Neural cell (in vitro differentiated cells): ENCODE results near the gene CDC5L. TPM values are rescaled to one million over a fixed set of nuclear protein-coding genes. Genes with fewer than 3 reads are reported as not detected.

Experiments
- H2AFZ ChIP-seq: fragments of 200-600, 300-800 bp; sonication (generic), shearing (Covaris generic); 2 replicates; pipeline ENCODE4 v1.6.0; 2014; ENCODE audit warnings: low read depth, mild to moderate bottlenecking, antibody characterized with exemption, low read length, moderate library complexity
- H3F3A ChIP-seq: fragments of 200-600 bp; shearing (Covaris generic); 2 replicates; pipeline ENCODE4 v1.6.1; 2016; ENCODE audit warnings: mild to moderate bottlenecking, moderate library complexity, mixed read lengths, antibody characterized with exemption, low read length; ENCODE audit not compliant: insufficient read depth, poor library complexity, severe bottlenecking
- H3K27ac ChIP-seq: fragments of 200-600, 300-800 bp; sonication (generic), shearing (Covaris generic); 2 replicates; pipeline ENCODE4 v1.5.1; 2014; ENCODE audit warnings: mild to moderate bottlenecking, low read length, moderate library complexity
- H3K27me3 ChIP-seq: fragments of 300-800, 200-600 bp; sonication (generic), shearing (Covaris generic); 2 replicates; pipeline ENCODE4 v1.6.0; 2014; ENCODE audit warnings: mild to moderate bottlenecking, low read depth, low read length, moderate library complexity; ENCODE audit not compliant: insufficient read depth
- H3K36me3 ChIP-seq: fragments of 300-800, 200-600 bp; sonication (generic), shearing (Covaris generic); 2 replicates; pipeline ENCODE4 v1.5.1; 2014; ENCODE audit warnings: mild to moderate bottlenecking, antibody characterized with exemption, low read length, moderate library complexity; ENCODE audit not compliant: insufficient read depth
- H3K4me2 ChIP-seq: fragments of 300-800, 200-600 bp; sonication (generic), shearing (Covaris generic); 2 replicates; pipeline ENCODE4 v1.6.0; 2014; ENCODE audit warnings: mild to moderate bottlenecking, low read length
- H3K4me3 ChIP-seq: fragments of 300-800, 200-600 bp; sonication (generic), shearing (Covaris generic); 2 replicates; pipeline ENCODE4 v1.5.1; 2014; ENCODE audit warnings: mild to moderate bottlenecking, low read length, moderate library complexity
- H3K79me2 ChIP-seq: fragments of 200-600 bp; shearing (Covaris generic); replicated peaks from 2 replicates; pipeline ENCODE4 v1.6.0; 2014; ENCODE audit warnings: mild to moderate bottlenecking, low read length, moderate library complexity; ENCODE audit not compliant: insufficient read depth
- H3K9ac ChIP-seq: fragments of 300-800, 200-600 bp; sonication (generic), shearing (Covaris generic); 2 replicates; pipeline ENCODE4 v1.6.1; 2016; ENCODE audit warnings: mild to moderate bottlenecking, low read length, mixed read lengths
- H3K9me2 ChIP-seq: fragments of 200-600 bp; shearing (Covaris generic); 2 replicates; pipeline ENCODE4 v1.6.1; 2016; ENCODE audit warnings: mild to moderate bottlenecking, low read length, mixed read lengths; ENCODE audit not compliant: insufficient read depth
- H3K9me3 ChIP-seq: fragments of 200-600, 300-800 bp; sonication (generic), shearing (Covaris generic); 2 replicates; pipeline ENCODE4 v1.6.1; 2016; ENCODE audit warnings: mild to moderate bottlenecking, mixed run types, low read length, moderate library complexity, mixed read lengths
- H4K20me1 ChIP-seq: fragments of 200-600 bp; shearing (Covaris generic); 2 replicates; pipeline ENCODE4 v1.6.1; 2016; ENCODE audit warnings: mild to moderate bottlenecking, mixed run types; ENCODE audit not compliant: insufficient read depth
- CTCF ChIP-seq: fragments of 450-650 bp; IDR thresholded peaks from 2 replicates; pipeline ENCODE4 v1.5.1; 2014; ENCODE audit warnings: antibody characterized with exemption, mild to moderate bottlenecking, moderate library complexity; ENCODE audit not compliant: poor library complexity, severe bottlenecking
- EP300 ChIP-seq: fragments of 450-650 bp; conservative IDR thresholded peaks from 2 replicates; pipeline ENCODE4 v1.6.1; 2014; ENCODE audit warnings: antibody characterized with exemption, mild to moderate bottlenecking, moderate library complexity; ENCODE audit not compliant: poor library complexity, severe bottlenecking
- EZH2 ChIP-seq: fragments of 200-600, 300-800 bp; shearing (Covaris generic), sonication (generic); IDR thresholded peaks from 2 replicates; pipeline ENCODE4 v1.6.1; 2014; ENCODE audit warnings: antibody characterized with exemption, low read length, borderline replicate concordance, mild to moderate bottlenecking; ENCODE audit not compliant: insufficient read depth, poor library complexity, severe bottlenecking
- MXI1 ChIP-seq: fragments of 450-650 bp; conservative IDR thresholded peaks from 2 replicates; pipeline ENCODE4 v1.6.1; 2014; ENCODE audit warnings: antibody characterized with exemption, mild to moderate bottlenecking; ENCODE audit not compliant: poor library complexity, severe bottlenecking
- POLR2AphosphoS5 ChIP-seq: IDR thresholded peaks from 2 replicates; pipeline ENCODE4 v1.6.1; 2012
- RAD21 ChIP-seq: fragments of 450-650 bp; conservative IDR thresholded peaks from 2 replicates; pipeline ENCODE4 v1.6.1; 2014; ENCODE audit warnings: antibody characterized with exemption, mild to moderate bottlenecking, moderate library complexity
- REST ChIP-seq: IDR thresholded peaks from 2 replicates; pipeline ENCODE4 v1.6.1; 2012; ENCODE audit warnings: borderline replicate concordance
- SMC3 ChIP-seq: fragments of 450-650 bp; conservative IDR thresholded peaks from 2 replicates; pipeline ENCODE4 v1.6.1; 2014; ENCODE audit warnings: antibody characterized with exemption, mild to moderate bottlenecking, moderate library complexity; ENCODE audit not compliant: poor library complexity
- TAF1 ChIP-seq: IDR thresholded peaks from 2 replicates; pipeline ENCODE4 v1.6.1; 2012; ENCODE audit warnings: low read depth
- polyA plus RNA-seq: library from polyadenylated mRNA; depleted of rRNA; stranded (reverse); fragments of >200 nt; gene quantifications from 2 replicates; pipeline ENCODE4 v1.2.3, GENCODE V29; 2014

CDC5L gene
- polyA plus RNA-seq, 1 donor from 2014 or later = 28.9 TPM

- no peak overlapping the region for H3K9ac ChIP-seq
- H3K9me2 ChIP-seq = no peaks in the 10 kb centered on the region
- no peaks in the 10 kb centered on the region for H3K36me3 ChIP-seq
- no peaks in the 10 kb centered on the region for H3K27me3 ChIP-seq
- H3K27ac ChIP-seq = no peak overlapping the region
- H3K79me2 ChIP-seq = no peaks in the 10 kb centered on the region
- no peak overlapping the region for H3K4me2 ChIP-seq
- no peaks in the 10 kb centered on the region for H3F3A ChIP-seq
- TF ChIP-seq EP300 = no peak
- TF ChIP-seq POLR2AphosphoS5 = no peak
- no peak for TF ChIP-seq SMC3
- no peak for TF ChIP-seq CTCF
- no peak for TF ChIP-seq MXI1
- TF ChIP-seq TAF1 = no peak
- no peak for TF ChIP-seq EZH2
- no peak for TF ChIP-seq RAD21
- TF ChIP-seq REST = no peak
- H3K9me3 ChIP-seq = no peaks in the 10 kb centered on the region
- H3K4me3 ChIP-seq = no peak overlapping the region
- H2AFZ ChIP-seq = no peak overlapping the region
- no peaks in the 10 kb centered on the region for H4K20me1 ChIP-seq
These were observed 9.5 kb upstream of the CDC5L start for GRCh38 chr6:44377971-44378370.

GRCh38 chr6:44381739-44382138, 5.8 kb upstream of the CDC5L start:
- no peak overlapping the region for H3K4me3 ChIP-seq
- no peaks in the 10 kb centered on the region for H4K20me1 ChIP-seq
- H3K9me3 ChIP-seq = no peaks in the 10 kb centered on the region
- H3K27ac ChIP-seq = no peak overlapping the region
- no peaks in the 10 kb centered on the region for H3F3A ChIP-seq
- TF ChIP-seq EZH2 (no peak), POLR2AphosphoS5 (no peak), REST (no peak), MXI1 (no peak), EP300 (no peak), RAD21 (no peak), CTCF (no peak), TAF1 (no peak)
- no peak overlapping the region for H2AFZ ChIP-seq
- peaks cover 3% of the 10 kb centered on the region for H3K9me2 ChIP-seq
- H3K27me3 ChIP-seq = no peaks in the 10 kb centered on the region
- H3K9ac ChIP-seq = no peak overlapping the region
- no peak overlapping the region for H3K4me2 ChIP-seq
- no peaks in the 10 kb centered on the region for H3K36me3 ChIP-seq
- no peaks in the 10 kb centered on the region for H3K79me2 ChIP-seq
